OCI-LY7 (cell line): Measurements from ENCODE around the gene BFSP2. TPM values are rescaled to one million over a fixed set of nuclear protein-coding genes. Genes with fewer than 3 reads are reported as not detected.

Experiments
- BruUV-seq: library from RNA; stranded (reverse); fragments of 400-500 nt; replicated peaks from 2 replicates; lab custom pipeline; 2021; lab: Mats Ljungman, UMichigan
- CTCF ChIA-PET: fragments of 300-600 bp; sonication (Branson Sonifier 250); formaldehyde crosslinking; loops from one replicate; lab custom pipeline; 2022; ENCODE audit warnings: antibody characterized with exemption; ENCODE audit not compliant: unreplicated experiment; lab: Charles Lee
- POLR2A ChIA-PET: fragments of 300-600 bp; sonication (Branson Sonifier 250); formaldehyde crosslinking; loops from one replicate; lab custom pipeline; 2022; ENCODE audit warnings: antibody characterized with exemption; lab: Charles Lee
- DNase-seq: peaks from one replicate; pipeline ENCODE4 v3.0.0-alpha.2; 2015; ENCODE audit warnings: low spot score
- H2AFZ ChIP-seq: fragments of 200-600 bp; sonication (generic), shearing (Covaris generic); 2 replicates; pipeline ENCODE4 v1.6.1; 2014; ENCODE audit warnings: mild to moderate bottlenecking, antibody characterized with exemption, low read length, moderate library complexity
- H3K27ac ChIP-seq: fragments of 200-600 bp; sonication (generic); 2 replicates; pipeline ENCODE4 v1.5.1; 2014; ENCODE audit warnings: mixed run types, low read depth, mild to moderate bottlenecking, moderate library complexity, low read length, inconsistent platforms; ENCODE audit not compliant: poor library complexity, severe bottlenecking
- H3K36me3 ChIP-seq: fragments of 200-600 bp; sonication (generic); 2 replicates; pipeline ENCODE4 v1.6.1; 2014; ENCODE audit warnings: mild to moderate bottlenecking, antibody characterized with exemption, low read length, moderate library complexity, mixed read lengths; ENCODE audit not compliant: insufficient read depth
- H3K4me1 ChIP-seq: fragments of 200-600 bp; sonication (generic); 2 replicates; pipeline ENCODE4 v1.5.1; 2014; ENCODE audit warnings: mild to moderate bottlenecking, low read length; ENCODE audit not compliant: insufficient read depth, poor library complexity, severe bottlenecking
- H3K4me2 ChIP-seq: fragments of 200-600 bp; sonication (generic); 2 replicates; pipeline ENCODE4 v1.6.1; 2014; ENCODE audit warnings: mild to moderate bottlenecking, low read length
- H3K4me3 ChIP-seq: fragments of 200-600 bp; sonication (generic); 2 replicates; pipeline ENCODE4 v1.5.1; 2014; ENCODE audit warnings: mild to moderate bottlenecking, low read depth, low read length; ENCODE audit not compliant: poor library complexity, severe bottlenecking
- H3K79me2 ChIP-seq: fragments of 200-600 bp; sonication (generic); 2 replicates; pipeline ENCODE4 v1.6.1; 2016; ENCODE audit warnings: low read depth, mild to moderate bottlenecking, low read length, moderate library complexity, mixed read lengths; ENCODE audit not compliant: insufficient read depth
- H3K9me2 ChIP-seq: fragments of 200-600 bp; sonication (generic); 2 replicates; pipeline ENCODE4 v1.6.1; 2016; ENCODE audit warnings: mild to moderate bottlenecking, low read length, mixed read lengths; ENCODE audit not compliant: insufficient read depth
- H3K9me3 ChIP-seq: fragments of 200-600 bp; sonication (generic); 2 replicates; pipeline ENCODE4 v1.6.1; 2014; ENCODE audit warnings: mild to moderate bottlenecking, mixed run types, low read length, mixed read lengths
- H4K20me1 ChIP-seq: fragments of 200-600 bp; sonication (generic); 2 replicates; pipeline ENCODE4 v1.6.1; 2014; ENCODE audit warnings: mild to moderate bottlenecking, antibody characterized with exemption, low read length, moderate library complexity, mixed read lengths; ENCODE audit not compliant: insufficient read depth
- CTCF ChIP-seq: fragments of 200-600 bp; sonication (generic); conservative IDR thresholded peaks from 2 replicates; pipeline ENCODE4 v1.5.1; 2014; ENCODE audit warnings: mild to moderate bottlenecking, antibody characterized with exemption, low read length, moderate library complexity, mixed read lengths
- EZH2phosphoT487 ChIP-seq: fragments of 200-600 bp; sonication (generic); IDR thresholded peaks from 2 replicates; pipeline ENCODE4 v1.6.1; 2018; ENCODE audit warnings: low read depth, borderline replicate concordance, mild to moderate bottlenecking, mixed run types, antibody characterized with exemption, low read length, moderate library complexity, mixed read lengths
- intact Hi-C: fragments of 100-400 bp; cut with micrococcal nuclease; formaldehyde crosslinking; loops from one replicate; pipeline ENCODE4 v1.10.0; 2022; ENCODE audit not compliant: unreplicated experiment
- total RNA-seq, 2 experiments: library from RNA; depleted of rRNA in 1 of 2; stranded (reverse); fragments of >200 nt in 1 of 2; shearing (Covaris generic) in 1 of 2; gene quantifications; 2 replicates each; pipeline ENCODE4 v1.2.3, GENCODE V29; 2014 to 2022

BFSP2 gene
- total RNA-seq, 2 experiments from 2014 or later = 11.7 to 25.1 TPM

- no peak overlapping the region for H3K27ac ChIP-seq
- no peaks in the 10 kb centered on the region for H3K79me2 ChIP-seq
- CTCF ChIA-PET = no interaction called here
- POLR2A ChIA-PET = interaction anchor here (1.0 kb wide), 1 partner anchor 27 kb away, joined by 3 read pairs; no protein-coding TSS in a partner anchor
- no peak overlapping the region for H3K4me2 ChIP-seq
- H3K4me3 ChIP-seq = no peak overlapping the region
- no peaks in the 10 kb centered on the region for H3K9me2 ChIP-seq
- no TSS peak for BruUV-seq
- intact Hi-C loops = no loop called here
- no peaks in the 10 kb centered on the region for H3K4me1 ChIP-seq
- no peak for DNase-seq
- H4K20me1 ChIP-seq = no peaks in the 10 kb centered on the region
- TF ChIP-seq EZH2phosphoT487 = no peak
- no peak for TF ChIP-seq CTCF
- H3K36me3 ChIP-seq = no peaks in the 10 kb centered on the region
- H2AFZ ChIP-seq = no peak overlapping the region
- no peaks in the 10 kb centered on the region for H3K9me3 ChIP-seq
Observed at GRCh38 chr3:133408366-133408765, 8.5 kb downstream of the BFSP2 start.

GRCh38 chr3:133408961-133409360 is 9.1 kb downstream of the BFSP2 start:
- intact Hi-C loops = no loop called here
- no peaks in the 10 kb centered on the region for H3K79me2 ChIP-seq
- no peaks in the 10 kb centered on the region for H3K36me3 ChIP-seq
- ChIA-PET CTCF (no interaction called here), POLR2A (no interaction called here)
- no peak overlapping the region for H3K4me2 ChIP-seq
- no peak for DNase-seq
- TF ChIP-seq CTCF (no peak), EZH2phosphoT487 (no peak)
- no peak overlapping the region for H3K27ac ChIP-seq
- H3K4me1 ChIP-seq = no peaks in the 10 kb centered on the region
- H4K20me1 ChIP-seq = no peaks in the 10 kb centered on the region
- no peak overlapping the region for H3K4me3 ChIP-seq
- no peak overlapping the region for H2AFZ ChIP-seq
- BruUV-seq = no TSS peak
- H3K9me2 ChIP-seq = no peaks in the 10 kb centered on the region
- no peaks in the 10 kb centered on the region for H3K9me3 ChIP-seq

- POLR2A ChIA-PET = interaction anchor here (1.1 to 1.2 kb wide), 2 partner anchors 10 to 27 kb away, joined by 5 to 6 read pairs; no protein-coding TSS in a partner anchor
- no TSS peak for BruUV-seq
- no peak overlapping the region for H3K4me2 ChIP-seq
Observed at GRCh38 chr3:133410191-133410892, 10.5 kb downstream of the BFSP2 start.

More at GRCh38 chr3:133410191-133410892, 10.5 kb downstream of the BFSP2 start:
- no peaks in the 10 kb centered on the region for H4K20me1 ChIP-seq
- no peaks in the 10 kb centered on the region for H3K79me2 ChIP-seq
- CTCF ChIA-PET = no interaction called here
- no peaks in the 10 kb centered on the region for H3K9me2 ChIP-seq
- intact Hi-C loops = no loop called here
- H3K4me3 ChIP-seq = no peak overlapping the region
- H3K9me3 ChIP-seq = no peaks in the 10 kb centered on the region
- H3K36me3 ChIP-seq = no peaks in the 10 kb centered on the region
- TF ChIP-seq EZH2phosphoT487 = no peak
- TF ChIP-seq CTCF = no peak
- no peaks in the 10 kb centered on the region for H3K4me1 ChIP-seq
- no peak overlapping the region for H2AFZ ChIP-seq
- DNase-seq = no peak
- H3K27ac ChIP-seq = no peak overlapping the region
